ENCODE measurements around the gene STUM.

GRCh38 chr1:226656601-226657277, 108.2 kb downstream of the STUM start:
- TF ChIP-seq GABPA (IDR thresholded peaks at IDR 0.05; ENCODE audit: low read depth) (no peak), CREM (IDR thresholded peaks at IDR 0.05; ENCODE audit: low read depth) (no peak), FOXM1 (IDR thresholded peaks at IDR 0.05; ENCODE audit: low read depth, low read length) (no peak)
- TF ChIP-seq, protein P1, sequence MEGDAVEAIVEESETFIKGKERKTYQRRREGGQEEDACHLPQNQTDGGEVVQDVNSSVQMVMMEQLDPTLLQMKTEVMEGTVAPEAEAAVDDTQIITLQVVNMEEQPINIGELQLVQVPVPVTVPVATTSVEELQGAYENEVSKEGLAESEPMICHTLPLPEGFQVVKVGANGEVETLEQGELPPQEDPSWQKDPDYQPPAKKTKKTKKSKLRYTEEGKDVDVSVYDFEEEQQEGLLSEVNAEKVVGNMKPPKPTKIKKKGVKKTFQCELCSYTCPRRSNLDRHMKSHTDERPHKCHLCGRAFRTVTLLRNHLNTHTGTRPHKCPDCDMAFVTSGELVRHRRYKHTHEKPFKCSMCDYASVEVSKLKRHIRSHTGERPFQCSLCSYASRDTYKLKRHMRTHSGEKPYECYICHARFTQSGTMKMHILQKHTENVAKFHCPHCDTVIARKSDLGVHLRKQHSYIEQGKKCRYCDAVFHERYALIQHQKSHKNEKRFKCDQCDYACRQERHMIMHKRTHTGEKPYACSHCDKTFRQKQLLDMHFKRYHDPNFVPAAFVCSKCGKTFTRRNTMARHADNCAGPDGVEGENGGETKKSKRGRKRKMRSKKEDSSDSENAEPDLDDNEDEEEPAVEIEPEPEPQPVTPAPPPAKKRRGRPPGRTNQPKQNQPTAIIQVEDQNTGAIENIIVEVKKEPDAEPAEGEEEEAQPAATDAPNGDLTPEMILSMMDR (IDR thresholded peaks at IDR 0.05 in 2 of 3, conservative IDR thresholded peaks at IDR 0.05 in 1 of 3; ENCODE audit: control insufficient read depth in 2 of 3, extremely low read depth in 1 of 3, insufficient read depth in 1 of 3, low read depth in 3 of 3, low read length in 3 of 3) = no peak
